HepG2 (cell line): ENCODE results near the gene HLA-DPA1. TPM values are rescaled to one million over a fixed set of nuclear protein-coding genes. Genes with fewer than 3 reads are reported as not detected.

ENCODE experiments used
- ATAC-seq: fragments of 200-7000 bp; cut with Tn5 transposase; 3 replicates; pipeline ENCODE4 v1.9.1; 2020; ENCODE audit warnings: mild to moderate bottlenecking, moderate library complexity
- BruUV-seq: library from RNA; stranded (reverse); fragments of 400-500 nt; replicated peaks from 2 replicates; lab custom pipeline; 2021; lab: Mats Ljungman, UMichigan
- CTCF ChIA-PET: fragments of 300-600 bp; formaldehyde crosslinking; extraction: SDS; loops from one replicate; lab custom pipeline; 2021; ENCODE audit warnings: low total read pairs, inconsistent platforms, low intra/inter-chr PET ratio; lab: Yijun Ruan, JAX
- POLR2A ChIA-PET: fragments of 350-600 bp; sonication (Branson Sonifier 250); formaldehyde crosslinking; loops from one replicate; lab custom pipeline; 2020; ENCODE audit warnings: antibody characterized with exemption, inconsistent platforms; lab: Yijun Ruan, JAX
- DNase-seq: peaks from one replicate; pipeline ENCODE4 v3.0.0-alpha.2; 2015; ENCODE audit warnings: low spot score
- FAIRE-seq: peaks from 3 replicates; lab custom pipeline; 2011; peaks lifted over from hg19 to GRCh38; lab: Jason Lieb, UNC
- H2AFZ ChIP-seq: one replicate; pipeline ENCODE4 v1.6.1; 2011; ENCODE audit warnings: low read length, inconsistent platforms
- H3K27ac ChIP-seq: fragments of 300-600 bp; 3 replicates; pipeline ENCODE4 v1.8.0; 2011; ENCODE audit warnings: mixed run types, mild to moderate bottlenecking, mixed read lengths, low read length, inconsistent platforms; ENCODE audit not compliant: insufficient read depth; ENCODE audit errors: extremely low read length
- H3K27me3 ChIP-seq, 2 experiments: fragments of 200-600 bp in 1 of 2; 2 replicates in 1 of 2; 3 replicates in 1 of 2; pipeline versions ENCODE4 v1.6.0 to v1.8.0; 2011; ENCODE audit warnings: low read length in 2 of 2, mild to moderate bottlenecking in 2 of 2, moderate library complexity in 2 of 2, inconsistent platforms in 1 of 2; ENCODE audit not compliant: insufficient read depth in 2 of 2, control insufficient read depth in 1 of 2
- H3K36me3 ChIP-seq, 2 experiments: fragments of 200-600 bp in 1 of 2; replicated peaks in 1 of 2; 2 replicates in 1 of 2; 3 replicates in 1 of 2; pipeline versions ENCODE4 v1.5.1 to v1.8.0; 2011; ENCODE audit warnings: low read length in 2 of 2, inconsistent platforms in 1 of 2; ENCODE audit not compliant: insufficient read depth in 2 of 2, control insufficient read depth in 1 of 2
- H3K4me1 ChIP-seq: 2 replicates; pipeline ENCODE4 v1.5.1; 2012; ENCODE audit warnings: low read length, inconsistent platforms; ENCODE audit not compliant: insufficient read depth
- H3K4me2 ChIP-seq: 2 replicates; pipeline ENCODE4 v1.6.0; 2011; ENCODE audit warnings: low read depth, low read length, inconsistent platforms
- H3K4me3 ChIP-seq, 3 experiments: fragments of 200-600 bp in 1 of 3; sonication (generic), shearing (Covaris generic) in 1 of 3; replicated peaks in 1 of 3; 2 replicates each; pipeline ENCODE4 v1.5.1; 2011 to 2016; ENCODE audit warnings: low read length in 3 of 3, inconsistent platforms in 2 of 3, low read depth in 2 of 3, mild to moderate bottlenecking in 2 of 3, control low read depth in 1 of 3, mixed read lengths in 1 of 3; ENCODE audit not compliant: insufficient read depth in 1 of 3
- H3K79me2 ChIP-seq: one replicate; pipeline ENCODE4 v1.6.1; 2011; ENCODE audit warnings: low read length, inconsistent platforms; ENCODE audit not compliant: insufficient read depth
- H3K9ac ChIP-seq: 2 replicates; pipeline ENCODE4 v1.6.0; 2011; ENCODE audit warnings: mild to moderate bottlenecking, low read depth, low read length, inconsistent platforms; ENCODE audit not compliant: insufficient read depth
- H3K9me3 ChIP-seq: 2 replicates; pipeline ENCODE4 v1.5.1; 2012; ENCODE audit warnings: mild to moderate bottlenecking, low read length
- H4K20me1 ChIP-seq: 2 replicates; pipeline ENCODE4 v1.6.0; 2011; ENCODE audit warnings: inconsistent platforms, mild to moderate bottlenecking, low read length, moderate library complexity; ENCODE audit not compliant: insufficient read depth
- BRD4 ChIP-seq: sonication (generic); formaldehyde crosslinking; IDR thresholded peaks from 2 replicates; pipeline ENCODE4 v1.4.0; 2020; ENCODE audit warnings: missing genetic modification reagents
- ETV5 ChIP-seq: IDR thresholded peaks from 2 replicates; pipeline ENCODE4 v1.6.1; 2018; ENCODE audit warnings: missing biosample characterization, missing genetic modification reagents, inconsistent platforms, borderline replicate concordance
- HOXA7 ChIP-seq: sonication (generic); formaldehyde crosslinking; IDR thresholded peaks from 2 replicates; pipeline ENCODE4 v1.8.1; 2022; ENCODE audit warnings: mild to moderate bottlenecking, missing genetic modification reagents, moderate library complexity
- NFRKB ChIP-seq: fragments of 450-650 bp; IDR thresholded peaks from 2 replicates; pipeline ENCODE4 v1.6.1; 2017
- ZMYM2 ChIP-seq: sonication (generic); formaldehyde crosslinking; IDR thresholded peaks from 2 replicates; pipeline ENCODE4 v1.8.0; 2022; ENCODE audit warnings: mild to moderate bottlenecking, missing genetic modification reagents
- ZNF225 ChIP-seq: sonication (generic); formaldehyde crosslinking; IDR thresholded peaks from 2 replicates; pipeline ENCODE4 v1.4.0; 2020; ENCODE audit warnings: mild to moderate bottlenecking, missing genetic modification reagents
- ZNF883 ChIP-seq: sonication (generic); formaldehyde crosslinking; IDR thresholded peaks from 2 replicates; pipeline ENCODE4 v1.5.1; 2020; ENCODE audit warnings: mild to moderate bottlenecking, missing genetic modification reagents; ENCODE audit errors: not compliant biosample characterization
- WGBS: methylation state at CpG from one replicate; pipeline ENCODE4 v1.1.6; 2017; ENCODE audit warnings: low lambda C conversion rate; 5-methylcytosine and 5-hydroxymethylcytosine counted together
- in situ Hi-C: cut with HindIII; loops from 2 replicates; pipeline ENCODE4 v1.10.0; 2017; ENCODE audit warnings: low pct_unique_long_range_greater_than_20kb; ENCODE audit not compliant: extremely low pct_ligation_motif_present
- intact Hi-C: fragments of 100-400 bp; cut with micrococcal nuclease; formaldehyde crosslinking; loops from one replicate; pipeline ENCODE4 v1.10.0; 2022; ENCODE audit not compliant: unreplicated experiment
- polyA plus RNA-seq, 8 experiments: library from polyadenylated mRNA; depleted of rRNA in 3 of 8; stranded (reverse) in 7 of 8; unstranded in 1 of 8; fragments of >200 nt; fragmentation: Illumina TruSeq in 4 of 8; extraction: Trizol in 4 of 8; gene quantifications; 2 replicates each; pipeline versions ENCODE4 v1.2.1 to v1.2.3, GENCODE V29; 2011 to 2016; ENCODE audit warnings: low read depth in 4 of 8, missing spikeins in 1 of 8, mixed read lengths in 1 of 8; ENCODE audit not compliant: insufficient read depth in 1 of 8
- total RNA-seq, 5 experiments: library from RNA; depleted of rRNA; stranded (reverse); fragments of >200 nt; fragmentation: Illumina TruSeq; extraction: Trizol; gene quantifications; 2 replicates each; pipeline ENCODE4 v1.2.3, GENCODE V29; 2016; ENCODE audit warnings: low read depth in 1 of 5
- TF ChIP-seq, protein P1 (sequence below): sonication (generic); formaldehyde crosslinking; IDR thresholded peaks from 2 replicates; pipeline ENCODE4 v1.4.0; 2020; ENCODE audit warnings: mild to moderate bottlenecking, missing genetic modification reagents, borderline replicate concordance

HLA-DPA1 gene
- total and polyA plus RNA-seq, 2 of the 13 experiments (the other 11 are each of a cell fraction or from before 2014, with no cell fraction given): not detected

GRCh38 chr6:33092385-33092784, 18.9 kb upstream of the HLA-DPA1 start:
- no peak for ATAC-seq
- Histone ChIP-seq H3K79me2 (no peaks in the 10 kb centered on the region), H3K4me3 (no peak overlapping the region), H3K9ac (no peak overlapping the region), H3K27ac (no peak overlapping the region), H4K20me1 (no peaks in the 10 kb centered on the region), H3K9me3 (no peaks in the 10 kb centered on the region), H3K36me3 (no peaks in the 10 kb centered on the region), H3K27me3 (peaks cover 1 to 23% of the 10 kb centered on the region in 2 experiments; a peak in 2 of 5 replicates), H2AFZ (no peak overlapping the region), H3K4me1 (no peaks in the 10 kb centered on the region), H3K4me2 (no peak overlapping the region)
- POLR2A ChIA-PET: no interaction called here
- in situ Hi-C loops: no loop called here
- DNase-seq: no peak
- no peak for TF ChIP-seq HOXA7
- TF ChIP-seq ETV5 (CRISPR knock-in tag): no peak
- no peak for TF ChIP-seq ZNF883 (CRISPR knock-in tag)
- TF ChIP-seq ZMYM2 (CRISPR knock-in tag): no peak
- TF ChIP-seq ZNF225: no peak
- no peak for TF ChIP-seq NFRKB
- TF ChIP-seq, protein P1, sequence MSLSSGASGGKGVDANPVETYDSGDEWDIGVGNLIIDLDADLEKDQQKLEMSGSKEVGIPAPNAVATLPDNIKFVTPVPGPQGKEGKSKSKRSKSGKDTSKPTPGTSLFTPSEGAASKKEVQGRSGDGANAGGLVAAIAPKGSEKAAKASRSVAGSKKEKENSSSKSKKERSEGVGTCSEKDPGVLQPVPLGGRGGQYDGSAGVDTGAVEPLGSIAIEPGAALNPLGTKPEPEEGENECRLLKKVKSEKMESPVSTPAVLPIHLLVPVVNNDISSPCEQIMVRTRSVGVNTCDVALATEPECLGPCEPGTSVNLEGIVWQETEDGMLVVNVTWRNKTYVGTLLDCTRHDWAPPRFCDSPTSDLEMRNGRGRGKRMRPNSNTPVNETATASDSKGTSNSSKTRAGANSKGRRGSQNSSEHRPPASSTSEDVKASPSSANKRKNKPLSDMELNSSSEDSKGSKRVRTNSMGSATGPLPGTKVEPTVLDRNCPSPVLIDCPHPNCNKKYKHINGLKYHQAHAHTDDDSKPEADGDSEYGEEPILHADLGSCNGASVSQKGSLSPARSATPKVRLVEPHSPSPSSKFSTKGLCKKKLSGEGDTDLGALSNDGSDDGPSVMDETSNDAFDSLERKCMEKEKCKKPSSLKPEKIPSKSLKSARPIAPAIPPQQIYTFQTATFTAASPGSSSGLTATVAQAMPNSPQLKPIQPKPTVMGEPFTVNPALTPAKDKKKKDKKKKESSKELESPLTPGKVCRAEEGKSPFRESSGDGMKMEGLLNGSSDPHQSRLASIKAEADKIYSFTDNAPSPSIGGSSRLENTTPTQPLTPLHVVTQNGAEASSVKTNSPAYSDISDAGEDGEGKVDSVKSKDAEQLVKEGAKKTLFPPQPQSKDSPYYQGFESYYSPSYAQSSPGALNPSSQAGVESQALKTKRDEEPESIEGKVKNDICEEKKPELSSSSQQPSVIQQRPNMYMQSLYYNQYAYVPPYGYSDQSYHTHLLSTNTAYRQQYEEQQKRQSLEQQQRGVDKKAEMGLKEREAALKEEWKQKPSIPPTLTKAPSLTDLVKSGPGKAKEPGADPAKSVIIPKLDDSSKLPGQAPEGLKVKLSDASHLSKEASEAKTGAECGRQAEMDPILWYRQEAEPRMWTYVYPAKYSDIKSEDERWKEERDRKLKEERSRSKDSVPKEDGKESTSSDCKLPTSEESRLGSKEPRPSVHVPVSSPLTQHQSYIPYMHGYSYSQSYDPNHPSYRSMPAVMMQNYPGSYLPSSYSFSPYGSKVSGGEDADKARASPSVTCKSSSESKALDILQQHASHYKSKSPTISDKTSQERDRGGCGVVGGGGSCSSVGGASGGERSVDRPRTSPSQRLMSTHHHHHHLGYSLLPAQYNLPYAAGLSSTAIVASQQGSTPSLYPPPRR (CRISPR knock-in tag): no peak
- no peak for TF ChIP-seq BRD4
- CTCF ChIA-PET: interaction anchor here (1.7 kb wide), 1 partner anchor 78 kb away, joined by 9 read pairs; no protein-coding TSS in a partner anchor
- WGBS: 25% methylated on average over 3 of the region's 3 CpGs
- FAIRE-seq: no peak
- intact Hi-C loops: loop anchor here (1.0 kb wide), 1 partner anchor 78 kb away; no protein-coding TSS in a partner anchor
- BruUV-seq: no TSS peak
